MG63 (cell line): ENCODE data around the gene DPM1. TPM values are rescaled to one million over a fixed set of nuclear protein-coding genes. Genes with fewer than 3 reads are reported as not detected.
A peak's percentile ranks its signal among the peaks of the same experiment; 100 is the strongest.

Experiments used
- DNase-seq: peaks from one replicate; pipeline ENCODE4 v3.0.0-alpha.2; 2020
- H3K27me3 ChIP-seq: fragments of 250-450 bp; sonication (Bioruptor Pico); 2 replicates; pipeline ENCODE4 v1.5.1; 2020; ENCODE audit warnings: mild to moderate bottlenecking, moderate library complexity
- H3K36me3 ChIP-seq: fragments of 250-450 bp; sonication (Bioruptor Pico); 2 replicates; pipeline ENCODE4 v1.5.1; 2020; ENCODE audit warnings: mild to moderate bottlenecking, moderate library complexity
- H3K4me3 ChIP-seq: fragments of 250-450 bp; sonication (Bioruptor Pico); 2 replicates; pipeline ENCODE4 v1.5.1; 2020; ENCODE audit warnings: mild to moderate bottlenecking, moderate library complexity
- H3K9me3 ChIP-seq: fragments of 250-450 bp; sonication (Bioruptor Pico); 2 replicates; pipeline ENCODE4 v1.5.1; 2020; ENCODE audit warnings: mild to moderate bottlenecking, moderate library complexity
- total RNA-seq: library from RNA; depleted of rRNA; stranded (reverse); fragments of >200 nt; shearing (Covaris generic); gene quantifications from 2 replicates; pipeline ENCODE4 v1.2.3, GENCODE V29; 2014; ENCODE audit warnings: low replicate concordance

DPM1 gene
- total RNA-seq, 1 experiment from 2014 or later = 187 TPM

GRCh38 chr20:50953821-50954220, 4.5 kb downstream of the DPM1 start:
- Histone ChIP-seq H3K27me3 (no peaks in the 10 kb centered on the region), H3K9me3 (no peaks in the 10 kb centered on the region), H3K4me3 (no peak overlapping the region), H3K36me3 (peaks cover 64% of the 10 kb centered on the region)
- no peak for DNase-seq

- Histone ChIP-seq H3K36me3 (peaks cover 70% of the 10 kb centered on the region), H3K4me3 (no peak overlapping the region), H3K27me3 (no peaks in the 10 kb centered on the region), H3K9me3 (no peaks in the 10 kb centered on the region)
- no peak for DNase-seq
Measured at GRCh38 chr20:50953196-50953595, 5.1 kb downstream of the DPM1 start.

GRCh38 chr20:50948132-50948785, 10.1 kb downstream of the DPM1 start:
- no peak overlapping the region for H3K4me3 ChIP-seq
- no peaks in the 10 kb centered on the region for H3K9me3 ChIP-seq
- DNase-seq = no peak
- H3K27me3 ChIP-seq = no peaks in the 10 kb centered on the region
- peaks cover 90% of the 10 kb centered on the region for H3K36me3 ChIP-seq

- H3K4me3 ChIP-seq = no peak overlapping the region
- no peaks in the 10 kb centered on the region for H3K27me3 ChIP-seq
- no peaks in the 10 kb centered on the region for H3K9me3 ChIP-seq
- H3K36me3 ChIP-seq = peaks cover 85% of the 10 kb centered on the region
- DNase-seq = no peak
Measured at GRCh38 chr20:50943069-50943468, 15.3 kb downstream of the DPM1 start.

GRCh38 chr20:50933589-50933988, 24.7 kb downstream of the DPM1 start:
- H3K36me3 ChIP-seq = peaks cover 69% of the 10 kb centered on the region
- no peaks in the 10 kb centered on the region for H3K27me3 ChIP-seq
- no peak for DNase-seq
- H3K4me3 ChIP-seq = no peak overlapping the region
- no peaks in the 10 kb centered on the region for H3K9me3 ChIP-seq

- Histone ChIP-seq H3K36me3 (peaks cover 72% of the 10 kb centered on the region), H3K4me3 (no peak overlapping the region), H3K27me3 (no peaks in the 10 kb centered on the region), H3K9me3 (no peaks in the 10 kb centered on the region)
- no peak for DNase-seq
Measured at GRCh38 chr20:50932691-50933280, 25.5 kb downstream of the DPM1 start.

GRCh38 chr20:50932016-50932485, 26.3 kb downstream of the DPM1 start:
- Histone ChIP-seq H3K36me3 (peaks cover 78% of the 10 kb centered on the region), H3K27me3 (no peaks in the 10 kb centered on the region), H3K4me3 (peak overlapping the region; percentile 53), H3K9me3 (no peaks in the 10 kb centered on the region)
- DNase-seq = no peak

- H3K27me3 ChIP-seq = no peaks in the 10 kb centered on the region
- DNase-seq = peak; percentile 87
- no peaks in the 10 kb centered on the region for H3K9me3 ChIP-seq
- peak within 1 kb of the TSS; percentile 68 for H3K4me3 ChIP-seq
- peaks cover 78% of the 10 kb centered on the region for H3K36me3 ChIP-seq
Measured at GRCh38 chr20:50931306-50932015, 26.9 kb downstream of the DPM1 start, which contains the start of gene ADNP. Gene ADNP (minus strand): TSS chr20:50931437. CDS start chr20:50903996, 27,441 bp downstream.

- H3K4me3 ChIP-seq = peak overlapping the region; percentile 53
Measured at GRCh38 chr20:50930976-50931305, 27.4 kb downstream of the DPM1 start.

GRCh38 chr20:50930139-50930975, 28.0 kb downstream of the DPM1 start:
- DNase-seq = peak; percentile 19
- H3K9me3 ChIP-seq = no peaks in the 10 kb centered on the region
- H3K4me3 ChIP-seq = peak overlapping the region; percentile 68
- peaks cover 78% of the 10 kb centered on the region for H3K36me3 ChIP-seq
- H3K27me3 ChIP-seq = no peaks in the 10 kb centered on the region

More at GRCh38 chr20:50930976-50931305, 27.4 kb downstream of the DPM1 start:
- DNase-seq = no peak
- Histone ChIP-seq H3K27me3 (no peaks in the 10 kb centered on the region), H3K36me3 (peaks cover 78% of the 10 kb centered on the region), H3K9me3 (no peaks in the 10 kb centered on the region)

GRCh38 chr20:50929299-50930138, 28.8 kb downstream of the DPM1 start:
- peak overlapping the region; percentile 68 for H3K4me3 ChIP-seq
- peak; percentile 95 for DNase-seq
- H3K27me3 ChIP-seq = no peaks in the 10 kb centered on the region
- peaks cover 78% of the 10 kb centered on the region for H3K36me3 ChIP-seq
- H3K9me3 ChIP-seq = no peaks in the 10 kb centered on the region

GRCh38 chr20:50928469-50928868, 29.9 kb downstream of the DPM1 start:
- DNase-seq = no peak
- no peaks in the 10 kb centered on the region for H3K9me3 ChIP-seq
- no peaks in the 10 kb centered on the region for H3K27me3 ChIP-seq
- H3K4me3 ChIP-seq = peak overlapping the region; percentile 68
- peaks cover 78% of the 10 kb centered on the region for H3K36me3 ChIP-seq

- H3K36me3 ChIP-seq = peaks cover 73% of the 10 kb centered on the region
- no peaks in the 10 kb centered on the region for H3K27me3 ChIP-seq
- no peak overlapping the region for H3K4me3 ChIP-seq
- DNase-seq = no peak
- H3K9me3 ChIP-seq = no peaks in the 10 kb centered on the region
Measured at GRCh38 chr20:50926530-50926929, 31.8 kb downstream of the DPM1 start.

- Histone ChIP-seq H3K27me3 (no peaks in the 10 kb centered on the region), H3K9me3 (no peaks in the 10 kb centered on the region), H3K4me3 (no peak overlapping the region), H3K36me3 (peaks cover 77% of the 10 kb centered on the region)
- DNase-seq = no peak
Measured at GRCh38 chr20:50924261-50924920, 33.9 kb downstream of the DPM1 start.

GRCh38 chr20:50921803-50922501, 36.4 kb downstream of the DPM1 start:
- no peak for DNase-seq
- peaks cover 73% of the 10 kb centered on the region for H3K36me3 ChIP-seq
- no peak overlapping the region for H3K4me3 ChIP-seq
- no peaks in the 10 kb centered on the region for H3K27me3 ChIP-seq
- H3K9me3 ChIP-seq = no peaks in the 10 kb centered on the region
